ENCODE data around the gene ABHD11.

- TF ChIP-seq POLR2AphosphoS5 (IDR thresholded peaks at IDR 0.05; ENCODE audit: borderline replicate concordance, low read depth, low read length) (no peak), EZH2 (IDR thresholded peaks at IDR 0.05) (no peak)
Measured at GRCh38 chr7:73702665-73703064, 35.9 kb downstream of the ABHD11 start.
